HG02642 (cell line): ENCODE measurements around the gene ENDOD1.

ENCODE experiments used
- ATAC-seq: cut with Tn5 transposase; IDR thresholded peaks from one replicate; pipeline ENCODE4 v1.9.1; 2021; ENCODE audit warnings: mild to moderate bottlenecking; ENCODE audit not compliant: unreplicated experiment, poor library complexity

Gene ENDOD1

GRCh38 chr11:95163106-95163505, 73.5 kb downstream of the ENDOD1 start:
- no peak for ATAC-seq

- no peak for ATAC-seq
Measured at GRCh38 chr11:95165638-95166037, 76.0 kb downstream of the ENDOD1 start.

GRCh38 chr11:95166781-95167180, 77.1 kb downstream of the ENDOD1 start:
- ATAC-seq = no peak

- no peak for ATAC-seq
Measured at GRCh38 chr11:95170294-95170693, 80.6 kb downstream of the ENDOD1 start.

- ATAC-seq = no peak
Measured at GRCh38 chr11:95175818-95176380, 86.3 kb downstream of the ENDOD1 start.
